ENCODE measurements around the gene TEX22. TPM values are rescaled to one million over a fixed set of nuclear protein-coding genes. Genes with fewer than 3 reads are reported as not detected.

TEX22 gene
- polyA plus RNA-seq, 4 donors = 0.22 to 0.68 TPM; not detected in 2

- no peaks in the 10 kb centered on the region for H3K27me3 ChIP-seq (ENCODE audit: control insufficient read depth in 3 of 3, insufficient read depth in 3 of 3, low read length in 3 of 3)
- peaks cover 5 to 79% (median 9%) of the 10 kb centered on the region in 3 donors for H3K36me3 ChIP-seq (ENCODE audit: control insufficient read depth in 3 of 3, insufficient read depth in 2 of 3, low read depth in 1 of 3, low read length in 3 of 3)
- no peak overlapping the region for H3K4me3 ChIP-seq (ENCODE audit: low read depth in 1 of 3, low read length in 3 of 3)
- no peak for DNase-seq
- H3K9me3 ChIP-seq (ENCODE audit: control insufficient read depth in 2 of 2, insufficient read depth in 1 of 2, low read depth in 1 of 2, low read length in 1 of 2) = no peaks in the 10 kb centered on the region
- H3K4me1 ChIP-seq (ENCODE audit: control insufficient read depth in 3 of 3, insufficient read depth in 2 of 3, low read depth in 1 of 3, low read length in 2 of 3) = no peaks in the 10 kb centered on the region
- WGBS, 3 donors = 96 to 97% (median 97%) methylated on average over 13 to 18 of the region's 18 CpGs
- FAIRE-seq = no peak
- no peak overlapping the region for H3K27ac ChIP-seq (ENCODE audit: low read depth in 1 of 3, low read length in 2 of 3)
These were observed 63.6 kb downstream of the TEX22 start for GRCh38 chr14:105461903-105462302.

Other genes with a start within 250 kb of the TEX22 start
- gene JAG2, start 229.8 kb upstream of the TEX22 start, polyA plus RNA-seq = 10 to 100 TPM in 1 of 4 donors, 1 to 10 TPM in 3; 2.0 to 15.1 (median 4.8) TPM
- gene NUDT14, start 217.2 kb upstream of the TEX22 start, polyA plus RNA-seq = 10 to 100 TPM; 25.9 to 68.1 (median 51.7) TPM
- gene BTBD6, start 150.0 kb upstream of the TEX22 start, polyA plus RNA-seq = 10 to 100 TPM; 35.4 to 84.1 (median 49.8) TPM
- gene BRF1, start 97.5 kb upstream of the TEX22 start, polyA plus RNA-seq = 10 to 100 TPM; 18.4 to 28.0 (median 20.2) TPM
- gene PACS2, start 83.8 kb upstream of the TEX22 start, polyA plus RNA-seq = 10 to 100 TPM; 35.4 to 45.8 (median 44.9) TPM
- gene MTA1, start 21.3 kb downstream of the TEX22 start, polyA plus RNA-seq = 10 to 100 TPM; 28.4 to 98.9 (median 51.9) TPM
- 100 to 1,000 TPM in 1 of 4 donors, 10 to 100 TPM in 2, 1 to 10 TPM in 1; 8.9 to 137 (median 34.6) TPM for gene CRIP2, start 76.3 kb downstream of the TEX22 start, polyA plus RNA-seq
- gene CRIP1, start 88.3 kb downstream of the TEX22 start, polyA plus RNA-seq = 1,000 to 10,000 TPM in 1 of 4 donors, 100 to 1,000 TPM in 2, 10 to 100 TPM in 1; 71.9 to 3,839 (median 386) TPM
- 10 to 100 TPM in 3 of 4 donors, 1 to 10 TPM in 1; 6.6 to 28.0 (median 23.8) TPM for gene TEDC1, start 92.7 kb downstream of the TEX22 start, polyA plus RNA-seq
- gene TMEM121, start 128.0 kb downstream of the TEX22 start, polyA plus RNA-seq = 1 to 10 TPM in 2 of 4 donors, not detected in 2; 1.5 to 2.0 TPM

All from small intestine (tissue), 7 donors.